Measurements from ENCODE around the gene VCL.

- no peak for TF ChIP-seq ELF1 (IDR thresholded peaks at IDR 0.05)
- TF ChIP-seq FOXJ3 (CRISPR knock-in tag; IDR thresholded peaks at IDR 0.05): no peak
- TF ChIP-seq USF2 (IDR thresholded peaks at IDR 0.05; ENCODE audit: borderline replicate concordance, low read depth, low read length): no peak
- no peak for TF ChIP-seq MXI1 (IDR thresholded peaks at IDR 0.05; ENCODE audit: low read depth, low read length)
- TF ChIP-seq EP300 (IDR thresholded peaks at IDR 0.05; ENCODE audit: borderline replicate concordance in 1 of 2, low read depth in 1 of 2, low read length in 1 of 2): no peak
- TF ChIP-seq RCOR1 (IDR thresholded peaks at IDR 0.05; ENCODE audit: low read length): no peak
- TF ChIP-seq EZH2phosphoT487 (IDR thresholded peaks at IDR 0.05; ENCODE audit: borderline replicate concordance, low read depth): no peak
- TF ChIP-seq CTCF (IDR thresholded peaks at IDR 0.05): no peak
- TF ChIP-seq RFX5 (IDR thresholded peaks at IDR 0.05; ENCODE audit: low read length): no peak
- no peak for TF ChIP-seq MEF2A (IDR thresholded peaks at IDR 0.05; ENCODE audit: borderline replicate concordance, low read depth)
- TF ChIP-seq RAD21 (IDR thresholded peaks at IDR 0.05; ENCODE audit: low read length): no peak
- TF ChIP-seq TAF1 (IDR thresholded peaks at IDR 0.05; ENCODE audit: borderline replicate concordance, low read depth, low read length): no peak
- no peak for TF ChIP-seq SIN3A (IDR thresholded peaks at IDR 0.05; ENCODE audit: borderline replicate concordance, low read depth, low read length)
- TF ChIP-seq MAX (IDR thresholded peaks at IDR 0.05; ENCODE audit: low read depth): no peak
These were observed 90.8 kb downstream of the VCL start for GRCh38 chr10:74088722-74089121.

All from SK-N-SH (cell line).